Testis (tissue), 2 donors: ENCODE results near the gene BCL7B.

Experiments used
- CTCF ChIP-seq, 3 experiments: fragments of 450-650 bp in 2 of 3; fragments of 200-600 bp in 1 of 3; sonication (generic) in 1 of 3; IDR thresholded peaks; one replicate each; pipeline ENCODE4 v1.5.1; 2016 to 2019; ENCODE audit warnings: antibody characterized with exemption in 3 of 3, mild to moderate bottlenecking in 2 of 3, moderate library complexity in 1 of 3
- POLR2A ChIP-seq: fragments of 450-650 bp; IDR thresholded peaks from one replicate; pipeline ENCODE4 v1.6.1; 2017; ENCODE audit warnings: antibody characterized with exemption, mild to moderate bottlenecking, moderate library complexity

GRCh38 chr7:73496626-73497025 is 60.9 kb downstream of the BCL7B start:
- TF ChIP-seq CTCF (IDR thresholded peaks at IDR 0.05) (no peak), POLR2A (no peak)
